AG04450 (cell line): ENCODE data around the gene IL37. TPM values are rescaled to one million over a fixed set of nuclear protein-coding genes. Genes with fewer than 3 reads are reported as not detected.

Experiments used
- CTCF ChIA-PET: fragments of 300-600, 350-600 bp; formaldehyde crosslinking; extraction: SDS; loops from one replicate; lab custom pipeline; 2022; ENCODE audit warnings: antibody characterized with exemption, inconsistent platforms; lab: Charles Lee
- POLR2A ChIA-PET: fragments of 350-600 bp; formaldehyde crosslinking; extraction: SDS; loops from one replicate; lab custom pipeline; 2021; ENCODE audit warnings: antibody characterized with exemption, inconsistent platforms; lab: Yijun Ruan, JAX
- DNase-seq: peaks from one replicate; pipeline ENCODE4 v3.0.0-alpha.2; 2011; ENCODE audit warnings: low read depth, low spot score
- H3K27ac ChIP-seq: one replicate; pipeline ENCODE4 v1.5.1; 2012; ENCODE audit warnings: low read depth, low read length, control low read depth
- H3K27me3 ChIP-seq: one replicate; pipeline ENCODE4 v1.6.0; 2012; ENCODE audit warnings: low read length; ENCODE audit not compliant: control insufficient read depth, insufficient read depth
- H3K4me3 ChIP-seq: 2 replicates; pipeline ENCODE4 v1.5.1; 2011; ENCODE audit warnings: mild to moderate bottlenecking, low read depth, low read length, control low read depth
- H3K9me3 ChIP-seq: 2 replicates; pipeline ENCODE4 v1.5.1; 2012; ENCODE audit warnings: low read length; ENCODE audit not compliant: control insufficient read depth, insufficient read depth
- CTCF ChIP-seq: IDR thresholded peaks from 2 replicates; pipeline ENCODE4 v1.5.1; 2011; ENCODE audit warnings: low read depth, low read length, control low read depth, inconsistent platforms
- polyA plus RNA-seq: library from polyadenylated mRNA; depleted of rRNA; stranded (reverse); fragments of >200 nt; gene quantifications from 2 replicates; pipeline ENCODE4 v1.2.3, GENCODE V29; 2011

Gene IL37
- polyA plus RNA-seq, 1 experiment = not detected

- CTCF ChIA-PET = interaction anchor here (1.1 to 1.5 kb wide), 2 partner anchors 36 to 171 kb away, joined by 3 to 4 read pairs; no protein-coding TSS in a partner anchor
These were observed 10.1 kb downstream of the IL37 start for GRCh38 chr2:112920923-112921532.

GRCh38 chr2:112921982-112922381 lies 11.0 kb downstream of the IL37 start:
- ChIA-PET CTCF (interaction anchor here (0.6 to 1.6 kb wide), 3 partner anchors 20 to 266 kb away, joined by 4 to 10 read pairs (median 5); no protein-coding TSS in a partner anchor), POLR2A (no interaction called here)
- no peak for DNase-seq
- peaks cover 14% of the 10 kb centered on the region for H3K27me3 ChIP-seq
- H3K4me3 ChIP-seq = no peak overlapping the region
- no peak for TF ChIP-seq CTCF
- no peak overlapping the region for H3K27ac ChIP-seq
- H3K9me3 ChIP-seq = no peaks in the 10 kb centered on the region

More at GRCh38 chr2:112920923-112921532, 10.1 kb downstream of the IL37 start:
- Histone ChIP-seq H3K9me3 (no peaks in the 10 kb centered on the region), H3K4me3 (no peak overlapping the region), H3K27ac (no peak overlapping the region), H3K27me3 (peaks cover 16% of the 10 kb centered on the region)
- POLR2A ChIA-PET = no interaction called here
- no peak for DNase-seq
- no peak for TF ChIP-seq CTCF

- Histone ChIP-seq H3K9me3 (no peaks in the 10 kb centered on the region), H3K27me3 (peaks cover 13% of the 10 kb centered on the region), H3K27ac (no peak overlapping the region), H3K4me3 (no peak overlapping the region)
- CTCF ChIA-PET = interaction anchor here (1.5 to 2.1 kb wide), 3 partner anchors 18 to 174 kb away, joined by 5 to 15 read pairs (median 10); no protein-coding TSS in a partner anchor
- POLR2A ChIA-PET = no interaction called here
- no peak for DNase-seq
- TF ChIP-seq CTCF = no peak
These were observed 12.4 kb downstream of the IL37 start for GRCh38 chr2:112923237-112923966.

- peaks cover 15% of the 10 kb centered on the region for H3K27me3 ChIP-seq
- no peak overlapping the region for H3K4me3 ChIP-seq
- no peak for DNase-seq
- H3K27ac ChIP-seq = no peak overlapping the region
- ChIA-PET CTCF (interaction anchor here (2.1 kb wide), 1 partner anchor 18 kb away, joined by 15 read pairs; no protein-coding TSS in a partner anchor), POLR2A (no interaction called here)
- H3K9me3 ChIP-seq = no peaks in the 10 kb centered on the region
- no peak for TF ChIP-seq CTCF
These were observed 13.0 kb downstream of the IL37 start for GRCh38 chr2:112923967-112924338.

- ChIA-PET CTCF (interaction anchor here (2.1 kb wide), 1 partner anchor 18 kb away, joined by 15 read pairs; no protein-coding TSS in a partner anchor), POLR2A (no interaction called here)
- Histone ChIP-seq H3K27ac (no peak overlapping the region), H3K4me3 (no peak overlapping the region), H3K27me3 (peaks cover 15% of the 10 kb centered on the region), H3K9me3 (no peaks in the 10 kb centered on the region)
- no peak for TF ChIP-seq CTCF
- no peak for DNase-seq
These were observed 13.4 kb downstream of the IL37 start for GRCh38 chr2:112924360-112924759.
